Measurements from ENCODE around the gene TPRA1. TPM values are rescaled to one million over a fixed set of nuclear protein-coding genes. Genes with fewer than 3 reads are reported as not detected.

The TPRA1 gene
- total and polyA plus RNA-seq, 9 of the 15 experiments (the other 6 are each of a cell fraction or from before 2014, with no cell fraction given), result 0.66 to 21.5 (median 11.1) TPM

DNA sequence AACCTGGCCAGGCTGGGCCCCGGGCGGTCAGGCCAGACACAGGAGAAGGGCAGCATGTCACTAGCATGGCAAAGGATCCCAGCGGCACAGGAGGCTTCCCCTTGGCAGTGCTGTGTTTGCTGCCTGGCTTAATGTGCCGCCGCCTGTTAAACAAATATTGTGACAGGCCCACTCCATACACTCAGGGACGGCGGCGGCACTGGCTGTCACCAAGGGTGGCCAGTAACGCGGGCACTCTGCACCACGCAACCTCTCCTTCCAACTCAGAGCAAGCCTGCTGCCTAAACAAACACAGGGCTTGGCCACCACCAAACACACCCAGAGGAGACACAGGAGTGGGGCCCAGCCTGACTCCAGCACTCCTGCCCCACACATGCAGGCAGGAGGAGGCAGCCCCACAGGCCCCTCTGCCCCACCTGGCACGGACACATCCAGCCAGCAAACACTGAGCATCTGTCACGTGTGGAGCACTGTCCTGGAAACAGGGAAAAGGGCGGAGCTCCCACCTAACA lies 48.0 kb downstream of the TPRA1 start:
- Histone ChIP-seq H3K9me1 (ENCODE audit: control insufficient read depth, insufficient read depth, low read length) (no peaks in the 10 kb centered on the region), H3K27ac (ENCODE audit: extremely low read depth, low read depth, low read length) (no peak overlapping the region), H3K36me3 (ENCODE audit: control insufficient read depth, insufficient read depth, low read length) (no peaks in the 10 kb centered on the region), H3K9me3 (replicated peaks; ENCODE audit: control insufficient read depth, insufficient read depth, low read depth, low read length) (no peaks in the 10 kb centered on the region), H4K20me1 (replicated peaks; ENCODE audit: control insufficient read depth, insufficient read depth, low read length) (no peaks in the 10 kb centered on the region), H3K4me3 (no peak overlapping the region), H3K79me2 (ENCODE audit: control insufficient read depth, insufficient read depth, low read length) (no peaks in the 10 kb centered on the region), H3K4me2 (ENCODE audit: insufficient read depth, low read length) (no peak overlapping the region), H3K27me3 (ENCODE audit: control insufficient read depth in 2 of 2, insufficient read depth in 2 of 2, low read length in 2 of 2) (peaks cover 2 to 60% of the 10 kb centered on the region in 2 experiments; a peak in 3 of 5 replicates), H3K4me1 (replicated peaks in 1 of 2; ENCODE audit: control insufficient read depth in 2 of 2, insufficient read depth in 2 of 2, low read length in 2 of 2) (peaks cover 0 to 9% of the 10 kb centered on the region in 2 experiments; a peak in 2 of 5 replicates), H2AFZ (ENCODE audit: low read depth, low read length) (no peak overlapping the region), H3K9ac (ENCODE audit: insufficient read depth in 1 of 2, low read depth in 2 of 2, low read length in 2 of 2) (no peak overlapping the region)
- no TSS peak for BruUV-seq (replicated peaks)
- CTCF ChIA-PET (ENCODE audit: low intra/inter-chr PET ratio), result no interaction called here
- POLR2A ChIA-PET, result no interaction called here
- in situ Hi-C loops (cut with MboI), result no loop called here
- 0% methylated on average over 13 of the region's 14 CpGs for WGBS (ENCODE audit: insufficient coverage, low coverage, missing lambda C conversion rate)
- intact Hi-C loops (cut with micrococcal nuclease), result no loop called here
- no peak for FAIRE-seq
- no peak for DNase-seq (ENCODE audit: extremely low read depth in 1 of 4, low spot score in 3 of 4)
- ATAC-seq, result no peak
- TF ChIP-seq NR1H2 (CRISPR knock-in tag; IDR thresholded peaks at IDR 0.05) (no peak), CHD1 (IDR thresholded peaks at IDR 0.05; ENCODE audit: low read length) (no peak), ZNF354B (CRISPR knock-in tag; IDR thresholded peaks at IDR 0.05) (no peak), GATA2 (CRISPR knock-in tag; IDR thresholded peaks at IDR 0.05) (no peak), ZNF785 (CRISPR knock-in tag; IDR thresholded peaks at IDR 0.05) (no peak), ZZZ3 (IDR thresholded peaks at IDR 0.05) (no peak), TAF7 (tag; IDR thresholded peaks at IDR 0.05) (no peak), ELF2 (CRISPR knock-in tag; IDR thresholded peaks at IDR 0.05) (no peak), SRSF3 (IDR thresholded peaks at IDR 0.05; ENCODE audit: insufficient read depth, low read length) (no peak), ZNF124 (CRISPR knock-in tag; IDR thresholded peaks at IDR 0.05) (no peak), ZNF184 (CRISPR knock-in tag; IDR thresholded peaks at IDR 0.05) (no peak), ATF1 (CRISPR knock-in tag; IDR thresholded peaks at IDR 0.05) (no peak), ATF1 (tag; IDR thresholded peaks at IDR 0.05) (no peak), SRSF9 (IDR thresholded peaks at IDR 0.05; ENCODE audit: borderline replicate concordance, low read depth, low read length) (no peak)
- TF ChIP-seq, protein P1, sequence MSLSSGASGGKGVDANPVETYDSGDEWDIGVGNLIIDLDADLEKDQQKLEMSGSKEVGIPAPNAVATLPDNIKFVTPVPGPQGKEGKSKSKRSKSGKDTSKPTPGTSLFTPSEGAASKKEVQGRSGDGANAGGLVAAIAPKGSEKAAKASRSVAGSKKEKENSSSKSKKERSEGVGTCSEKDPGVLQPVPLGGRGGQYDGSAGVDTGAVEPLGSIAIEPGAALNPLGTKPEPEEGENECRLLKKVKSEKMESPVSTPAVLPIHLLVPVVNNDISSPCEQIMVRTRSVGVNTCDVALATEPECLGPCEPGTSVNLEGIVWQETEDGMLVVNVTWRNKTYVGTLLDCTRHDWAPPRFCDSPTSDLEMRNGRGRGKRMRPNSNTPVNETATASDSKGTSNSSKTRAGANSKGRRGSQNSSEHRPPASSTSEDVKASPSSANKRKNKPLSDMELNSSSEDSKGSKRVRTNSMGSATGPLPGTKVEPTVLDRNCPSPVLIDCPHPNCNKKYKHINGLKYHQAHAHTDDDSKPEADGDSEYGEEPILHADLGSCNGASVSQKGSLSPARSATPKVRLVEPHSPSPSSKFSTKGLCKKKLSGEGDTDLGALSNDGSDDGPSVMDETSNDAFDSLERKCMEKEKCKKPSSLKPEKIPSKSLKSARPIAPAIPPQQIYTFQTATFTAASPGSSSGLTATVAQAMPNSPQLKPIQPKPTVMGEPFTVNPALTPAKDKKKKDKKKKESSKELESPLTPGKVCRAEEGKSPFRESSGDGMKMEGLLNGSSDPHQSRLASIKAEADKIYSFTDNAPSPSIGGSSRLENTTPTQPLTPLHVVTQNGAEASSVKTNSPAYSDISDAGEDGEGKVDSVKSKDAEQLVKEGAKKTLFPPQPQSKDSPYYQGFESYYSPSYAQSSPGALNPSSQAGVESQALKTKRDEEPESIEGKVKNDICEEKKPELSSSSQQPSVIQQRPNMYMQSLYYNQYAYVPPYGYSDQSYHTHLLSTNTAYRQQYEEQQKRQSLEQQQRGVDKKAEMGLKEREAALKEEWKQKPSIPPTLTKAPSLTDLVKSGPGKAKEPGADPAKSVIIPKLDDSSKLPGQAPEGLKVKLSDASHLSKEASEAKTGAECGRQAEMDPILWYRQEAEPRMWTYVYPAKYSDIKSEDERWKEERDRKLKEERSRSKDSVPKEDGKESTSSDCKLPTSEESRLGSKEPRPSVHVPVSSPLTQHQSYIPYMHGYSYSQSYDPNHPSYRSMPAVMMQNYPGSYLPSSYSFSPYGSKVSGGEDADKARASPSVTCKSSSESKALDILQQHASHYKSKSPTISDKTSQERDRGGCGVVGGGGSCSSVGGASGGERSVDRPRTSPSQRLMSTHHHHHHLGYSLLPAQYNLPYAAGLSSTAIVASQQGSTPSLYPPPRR (CRISPR knock-in tag; IDR thresholded peaks at IDR 0.05; ENCODE audit: borderline replicate concordance), result no peak
- TF ChIP-seq, protein P2, sequence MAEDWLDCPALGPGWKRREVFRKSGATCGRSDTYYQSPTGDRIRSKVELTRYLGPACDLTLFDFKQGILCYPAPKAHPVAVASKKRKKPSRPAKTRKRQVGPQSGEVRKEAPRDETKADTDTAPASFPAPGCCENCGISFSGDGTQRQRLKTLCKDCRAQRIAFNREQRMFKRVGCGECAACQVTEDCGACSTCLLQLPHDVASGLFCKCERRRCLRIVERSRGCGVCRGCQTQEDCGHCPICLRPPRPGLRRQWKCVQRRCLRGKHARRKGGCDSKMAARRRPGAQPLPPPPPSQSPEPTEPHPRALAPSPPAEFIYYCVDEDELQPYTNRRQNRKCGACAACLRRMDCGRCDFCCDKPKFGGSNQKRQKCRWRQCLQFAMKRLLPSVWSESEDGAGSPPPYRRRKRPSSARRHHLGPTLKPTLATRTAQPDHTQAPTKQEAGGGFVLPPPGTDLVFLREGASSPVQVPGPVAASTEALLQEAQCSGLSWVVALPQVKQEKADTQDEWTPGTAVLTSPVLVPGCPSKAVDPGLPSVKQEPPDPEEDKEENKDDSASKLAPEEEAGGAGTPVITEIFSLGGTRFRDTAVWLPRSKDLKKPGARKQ (CRISPR knock-in tag; IDR thresholded peaks at IDR 0.05), result no peak
